Dedifferentiated amniotic fluid mesenchymal stem cell (primary cell): ENCODE data around the gene ZNF423.
"Not testable (repeated sequence)": the region's sequence is repeated elsewhere in the genome, so short reads cannot be mapped to it uniquely, and the experiment has no call there.

ENCODE experiments used
- DNase-seq: peaks from one replicate; pipeline ENCODE4 v3.0.0-alpha.2; 2016; ENCODE audit errors: extremely low spot score

Gene ZNF423

DNA sequence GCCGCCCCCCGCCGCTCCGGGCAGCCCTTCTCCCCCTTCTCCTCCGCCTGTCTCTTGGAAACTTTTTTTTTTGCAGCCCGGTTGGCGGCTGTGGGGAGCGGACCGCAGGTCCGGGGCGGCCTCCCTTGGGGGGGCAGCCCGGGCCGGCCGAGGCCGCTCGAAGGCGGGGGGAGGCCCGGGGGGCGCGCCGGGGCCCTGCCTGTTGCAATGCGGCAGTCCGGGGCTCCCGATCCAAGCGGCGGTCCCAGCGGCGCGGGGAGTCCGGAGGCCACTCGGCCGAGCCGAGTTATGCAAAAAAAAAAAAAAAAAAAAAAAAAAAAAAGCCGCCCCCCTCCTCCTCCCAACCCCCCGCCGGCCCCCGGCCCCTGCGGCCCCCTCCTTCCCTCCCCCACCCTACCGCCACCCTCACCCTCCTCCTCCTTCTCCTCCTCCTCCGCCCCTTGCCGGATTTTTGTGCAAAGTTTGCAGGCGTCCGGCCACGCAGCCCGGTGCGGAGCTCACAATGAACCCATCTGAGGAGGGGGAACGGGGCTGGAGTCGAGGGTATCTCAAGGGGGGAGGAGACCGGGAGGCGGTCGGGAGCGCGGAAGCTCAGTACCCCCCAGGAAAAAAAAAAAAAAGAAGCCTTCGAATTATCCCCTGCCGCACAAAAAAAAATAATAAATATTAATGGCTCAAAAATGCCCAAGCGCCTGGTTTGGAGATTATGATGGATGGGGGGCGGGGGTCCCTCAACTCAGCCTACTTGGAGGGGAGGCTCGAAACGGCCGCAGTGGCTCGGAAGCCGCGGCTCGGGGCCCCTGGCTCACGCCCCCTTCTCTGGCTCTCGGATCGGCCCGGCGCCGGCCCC, at the start of gene ZNF423:
ZNF423 (minus strand) TSS at position 291 of the 850 bp plus-strand sequence. CDS start 338 bp downstream, outside the sequence.
- no peak for DNase-seq

DNA sequence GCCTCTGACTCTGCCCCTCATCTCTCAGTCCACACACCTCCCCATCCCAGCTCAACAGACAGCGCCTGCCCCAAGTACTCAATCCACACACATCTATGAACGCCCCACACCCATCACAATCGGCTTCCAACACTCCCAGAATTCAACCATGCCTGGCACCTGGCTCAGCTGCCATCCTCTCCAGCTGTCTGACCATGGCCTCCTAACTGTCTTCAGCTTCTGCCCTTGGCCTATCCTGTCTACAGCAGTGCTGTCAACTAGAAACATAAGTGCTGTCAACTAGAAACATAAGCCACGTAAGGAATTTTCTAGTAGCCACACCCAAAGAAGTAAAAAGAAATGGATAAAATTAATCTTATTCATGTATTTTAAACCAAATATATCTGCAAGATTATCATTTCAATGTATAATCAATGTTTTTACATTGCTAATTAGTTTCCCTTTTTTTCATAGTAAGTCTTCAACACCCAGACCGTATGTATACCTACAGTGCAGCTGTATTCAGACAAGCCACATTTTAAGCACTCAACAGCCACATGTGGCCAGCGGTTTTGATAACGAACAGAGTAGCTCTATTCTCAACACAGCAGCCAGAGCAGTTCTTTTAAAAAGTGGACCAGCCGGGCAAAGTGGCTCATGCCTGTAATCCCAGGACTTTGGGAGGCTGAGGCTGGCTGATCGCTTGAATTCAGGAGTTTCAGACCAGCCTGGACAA, 48.6 kb upstream of the ZNF423 start:
- DNase-seq, result no peak

DNA sequence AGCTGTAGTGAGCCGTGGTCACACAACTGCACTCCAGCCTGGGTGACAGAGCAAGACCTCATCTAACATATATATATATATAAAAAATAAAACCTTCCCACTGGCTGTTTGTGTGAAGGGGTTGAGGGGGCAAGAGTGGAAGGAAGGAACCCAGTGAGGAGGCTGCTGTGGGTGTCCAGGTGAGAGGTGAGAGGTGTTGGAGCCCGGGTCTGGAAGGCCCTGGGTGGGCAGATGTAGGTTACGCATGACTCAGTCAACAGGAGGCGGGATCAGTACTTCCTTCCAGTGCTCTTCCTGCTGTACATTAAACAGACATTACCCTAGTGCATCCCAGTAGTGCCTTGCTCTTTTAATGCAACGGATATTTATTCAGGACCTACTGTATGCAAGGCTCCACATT, 47.0 kb upstream of the ZNF423 start:
- no peak for DNase-seq

DNA sequence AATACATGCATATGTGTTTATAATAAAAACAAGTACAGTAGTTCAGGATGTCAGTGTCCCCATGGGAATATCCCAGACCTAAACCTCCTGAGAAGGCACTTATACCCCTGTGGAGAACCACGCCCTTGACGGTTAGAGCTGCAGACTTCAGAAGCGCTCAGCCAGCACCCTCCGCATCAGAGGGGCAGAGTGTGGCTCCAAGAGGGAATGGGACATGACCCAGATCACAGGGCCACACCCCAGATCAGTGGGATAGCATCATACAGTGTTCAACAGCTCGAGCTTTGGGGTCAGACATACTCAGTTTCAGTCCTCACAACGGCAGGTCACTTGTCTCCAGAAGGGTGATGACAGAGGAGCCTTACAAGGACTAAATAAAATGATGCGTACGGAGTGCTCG, 45.8 kb upstream of the ZNF423 start:
- DNase-seq, result no peak

DNA sequence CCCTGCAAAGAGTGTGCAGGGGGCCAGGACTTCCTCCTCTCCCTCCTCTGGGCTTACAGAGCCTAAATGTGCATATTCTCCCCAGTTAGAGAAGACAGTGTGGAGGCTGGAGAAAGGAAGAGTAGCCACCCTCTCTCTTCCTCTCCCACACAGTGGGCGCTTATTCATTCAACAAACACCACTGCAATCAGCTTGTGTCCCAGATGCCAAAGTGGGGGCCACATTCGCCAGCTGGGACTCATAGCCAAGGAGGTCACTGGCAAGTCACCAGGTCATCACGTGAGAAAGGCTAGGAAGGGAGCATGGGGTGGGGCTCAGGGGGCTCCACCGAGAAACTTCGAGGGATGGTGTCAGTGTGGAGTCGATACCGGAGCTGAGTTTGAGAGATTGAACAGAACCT, 45.0 kb upstream of the ZNF423 start:
- no peak for DNase-seq

DNA sequence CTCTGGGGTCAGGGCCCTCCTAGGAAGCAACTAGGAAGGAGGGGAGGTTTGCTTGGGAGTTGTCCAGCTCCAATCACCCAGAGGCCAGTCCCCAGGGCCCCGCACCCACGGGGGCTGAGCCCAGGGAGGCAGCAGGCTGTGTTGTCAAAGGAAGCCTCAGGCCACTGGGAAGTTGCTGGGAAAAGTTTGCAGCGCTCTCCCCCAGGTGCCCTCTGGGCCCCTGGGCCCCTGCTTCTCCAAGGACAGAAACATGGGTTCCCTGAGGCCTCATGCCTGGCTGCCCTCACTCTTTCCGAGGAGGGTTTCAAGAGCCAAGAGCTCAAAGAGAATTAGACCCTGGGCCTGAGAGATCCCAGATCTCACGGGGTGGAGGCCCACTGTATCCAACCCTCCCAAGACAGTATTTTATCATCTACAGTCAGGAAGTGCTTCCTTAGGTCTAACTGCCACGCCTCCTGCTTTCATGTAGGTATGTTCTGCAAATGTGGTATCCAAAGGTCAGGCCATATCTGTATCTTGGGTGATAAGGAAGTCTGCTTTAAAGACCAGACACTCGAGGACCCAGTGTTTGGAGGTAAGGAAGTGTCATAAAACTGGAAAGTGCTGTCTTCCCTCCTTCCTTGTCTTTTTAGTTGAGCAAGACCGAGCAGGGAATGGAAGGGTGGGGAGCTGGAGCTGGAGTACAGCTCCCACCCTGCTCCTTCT, 44.2 kb upstream of the ZNF423 start:
- no peak for DNase-seq

DNA sequence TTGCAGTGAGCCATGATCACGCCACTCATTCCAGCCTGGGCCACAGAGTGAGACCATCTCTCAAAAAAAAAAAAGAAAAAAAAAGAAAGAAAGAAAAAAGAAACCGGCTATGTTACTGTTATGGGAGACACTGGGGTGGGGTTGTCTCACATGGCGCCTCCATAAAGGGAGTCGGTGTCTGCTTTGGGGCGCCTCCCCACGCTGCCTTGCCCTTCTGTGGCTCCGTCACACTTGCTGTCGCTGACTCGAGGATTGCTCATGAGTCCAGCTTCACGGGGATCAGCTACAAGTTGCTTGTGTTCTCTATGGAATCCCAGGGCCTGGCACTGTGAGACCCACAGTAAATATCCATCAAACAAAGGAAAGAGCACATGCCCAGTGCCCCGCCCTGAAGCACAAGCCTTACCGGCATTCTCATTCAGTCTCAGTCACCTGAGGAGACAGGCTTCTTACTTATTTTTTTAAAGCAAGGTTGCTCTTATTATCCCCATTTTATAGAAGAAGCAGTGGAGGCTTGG, 40.6 kb upstream of the ZNF423 start:
- DNase-seq, result no peak

DNA sequence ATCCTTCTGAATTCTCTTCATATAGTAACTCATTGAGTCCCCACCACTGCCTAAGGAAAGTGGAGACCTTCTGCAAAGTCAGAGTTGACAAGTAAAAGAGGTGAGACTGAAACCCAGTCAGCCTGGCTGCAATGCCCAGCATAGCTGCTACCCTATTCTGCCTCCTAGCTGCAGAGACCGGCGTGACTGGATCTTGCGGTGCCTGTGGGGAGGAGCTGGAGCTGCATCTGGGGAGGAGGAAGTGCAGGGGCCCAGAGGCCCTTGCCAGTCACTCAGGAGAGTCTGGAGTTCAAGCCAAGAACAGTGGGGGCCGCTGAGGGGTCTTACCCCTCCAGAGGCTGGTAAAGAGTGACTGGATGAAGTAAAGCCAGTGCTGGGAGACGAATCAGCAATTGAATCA, 35.0 kb upstream of the ZNF423 start:
- DNase-seq, result no peak

DNA sequence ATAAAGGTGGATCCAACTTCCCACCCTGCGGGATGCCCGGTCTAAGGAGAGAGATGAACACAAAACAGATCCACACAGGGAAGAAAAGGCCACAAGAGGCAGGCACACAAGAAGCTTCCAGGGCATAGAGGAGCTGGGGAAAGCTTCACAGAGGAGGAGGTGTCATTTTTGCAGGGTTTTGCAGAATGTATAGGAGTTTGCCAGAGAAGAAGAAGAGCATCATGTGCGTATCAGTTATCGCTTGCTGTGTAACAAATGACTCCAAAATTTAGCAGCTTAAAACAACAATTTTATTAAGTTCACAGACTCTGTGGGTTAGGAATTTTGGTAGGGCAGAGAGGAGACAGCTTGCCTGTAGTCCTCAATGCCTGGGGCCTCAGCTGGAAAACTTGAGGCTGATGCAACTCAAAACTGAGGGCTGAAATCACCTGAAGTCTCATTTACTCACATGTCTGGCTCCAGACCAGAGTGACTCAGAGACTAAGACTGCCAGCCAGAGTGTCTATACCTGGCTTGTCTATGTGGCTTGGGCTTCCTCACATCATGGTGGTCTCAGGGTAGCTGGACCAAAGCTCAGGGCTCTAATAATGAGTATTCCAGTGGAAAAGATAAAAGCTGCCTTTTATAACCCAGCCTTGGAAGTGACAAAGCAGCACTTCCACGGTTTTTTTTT, 33.9 kb upstream of the ZNF423 start:
- no peak for DNase-seq

DNA sequence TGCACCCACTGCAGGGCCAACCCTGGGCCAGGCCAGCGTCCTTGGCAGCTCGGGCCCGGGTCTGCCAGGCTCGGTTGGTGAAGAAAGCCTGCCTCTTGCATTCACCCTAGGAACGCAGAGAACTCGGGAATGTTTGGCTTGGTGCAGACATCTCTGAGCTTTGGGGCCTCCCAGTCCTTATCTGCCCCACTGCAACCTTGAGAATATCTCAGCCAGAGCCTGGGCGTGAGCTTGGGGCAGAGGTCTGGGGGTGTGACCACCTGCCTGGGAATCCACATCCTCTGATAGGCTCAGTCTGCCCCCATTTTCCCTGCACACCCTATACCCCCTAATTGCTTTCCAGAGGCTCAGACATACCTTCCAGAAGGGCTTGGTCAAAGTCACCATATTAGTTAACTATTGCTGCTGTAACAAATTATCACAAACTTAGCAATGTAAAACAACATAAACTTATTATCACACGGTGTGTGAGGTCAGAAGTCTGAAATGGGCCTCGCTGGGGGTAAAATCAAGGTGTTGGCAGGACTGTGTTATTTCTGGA, 30.7 kb upstream of the ZNF423 start:
- DNase-seq, result no peak

DNA sequence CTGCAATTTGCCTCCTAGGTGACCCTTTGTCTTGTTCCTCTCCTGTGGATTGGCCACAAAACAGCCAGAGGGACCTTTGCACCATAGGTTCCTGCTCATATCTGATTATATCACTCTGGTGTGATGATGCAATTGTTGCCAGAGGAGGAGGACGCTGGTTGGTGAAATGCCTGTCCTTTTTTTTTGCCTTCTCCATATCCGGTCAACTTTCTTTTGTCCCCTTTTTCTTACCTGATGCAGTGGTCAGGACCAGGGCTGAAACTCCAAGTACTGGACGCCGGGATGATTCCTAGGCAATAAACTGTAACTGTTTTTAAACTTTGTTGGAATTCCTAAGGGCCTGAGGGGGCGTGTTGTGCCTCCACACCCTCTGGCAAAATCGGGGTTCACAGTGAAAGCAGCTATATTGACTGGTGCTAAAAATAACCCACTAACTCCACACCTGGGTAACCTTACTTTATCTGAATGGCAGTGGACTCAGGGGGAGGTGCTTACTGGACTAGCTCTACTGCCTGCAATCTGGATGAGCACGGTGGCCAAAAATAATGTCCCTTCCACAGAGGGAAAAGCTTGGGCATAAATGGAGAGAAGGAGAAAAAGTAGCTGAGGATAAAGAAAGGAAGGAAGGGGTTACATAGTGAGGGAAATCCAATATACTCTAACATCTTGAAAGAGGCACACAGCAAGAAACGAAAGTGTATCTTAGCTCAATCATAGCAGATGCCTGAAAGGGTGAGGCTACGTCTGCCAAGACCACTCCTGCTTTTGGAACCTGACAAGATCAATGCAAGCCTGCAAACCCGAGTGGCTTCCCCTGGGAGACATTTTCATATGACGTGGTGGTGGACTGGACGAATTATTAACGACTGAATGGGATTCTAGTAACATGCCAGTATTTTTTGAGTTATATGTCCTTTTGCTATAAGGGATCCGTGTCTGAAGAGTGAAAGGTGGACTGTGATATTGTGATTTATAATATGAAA, 28.4 kb upstream of the ZNF423 start:
- DNase-seq, result no peak

DNA sequence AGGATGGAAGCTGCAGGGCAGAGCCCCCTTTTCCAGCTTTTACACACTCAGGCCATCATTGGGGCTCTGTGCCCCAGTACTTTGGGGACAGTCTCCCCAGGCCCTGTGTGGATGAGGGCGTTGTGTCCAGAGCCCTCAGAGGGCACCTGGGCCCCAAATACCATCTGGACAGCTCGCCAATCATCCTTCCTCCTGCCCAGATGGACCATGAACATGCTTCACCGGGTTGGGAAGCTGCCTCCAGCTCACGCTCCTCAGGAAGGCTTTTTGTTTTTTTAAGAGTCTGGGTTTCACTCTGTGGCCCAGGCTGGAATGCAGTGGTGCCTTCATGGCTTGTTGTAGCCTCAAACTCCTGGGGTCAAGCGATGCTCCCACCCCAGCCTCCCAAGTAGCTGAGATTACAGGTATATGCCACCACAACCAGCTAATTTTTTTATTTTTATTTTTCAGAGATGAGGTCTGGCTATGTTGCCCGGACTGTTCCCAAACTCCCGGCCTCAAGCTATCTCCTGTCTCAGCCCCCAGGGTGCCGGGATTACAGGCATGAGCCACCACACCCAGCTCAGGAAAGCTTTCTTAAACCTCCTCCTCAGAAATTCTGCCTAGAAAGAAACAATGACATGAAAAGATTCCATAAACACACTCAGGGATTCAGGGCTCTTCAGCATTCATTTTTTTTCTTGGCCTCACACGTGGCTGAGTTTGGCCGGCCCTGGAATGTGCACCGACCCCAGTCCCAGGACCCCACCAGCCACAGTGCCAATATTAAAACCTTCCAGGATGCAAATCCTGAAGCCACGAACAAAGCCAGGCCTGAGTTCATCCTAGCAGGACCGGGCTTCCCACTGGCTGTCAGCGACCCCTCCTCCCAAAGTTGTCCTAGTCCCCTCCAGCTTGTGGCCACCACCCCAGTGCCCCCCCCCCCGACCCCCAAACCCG, 27.4 kb upstream of the ZNF423 start:
- DNase-seq, result no peak

DNA sequence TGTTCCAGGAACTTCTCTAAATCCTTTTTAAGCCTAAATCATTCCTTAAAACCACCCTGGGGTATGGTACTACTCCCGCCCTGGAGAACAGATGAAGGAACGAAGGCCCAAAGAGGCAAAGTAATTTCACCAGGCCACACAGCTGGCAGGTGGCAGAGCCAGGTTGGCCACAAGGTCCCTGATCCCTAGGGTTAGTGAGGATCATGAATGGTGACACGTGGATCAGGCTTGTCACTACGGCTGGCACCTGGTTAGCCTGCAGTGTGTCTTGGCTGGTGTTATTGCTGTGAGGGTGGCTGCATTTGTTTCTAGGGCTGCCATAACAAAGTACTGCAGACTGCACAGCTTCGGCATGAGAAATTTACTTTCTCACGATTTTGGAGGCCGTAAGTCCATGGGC, 26.0 kb upstream of the ZNF423 start:
- DNase-seq, result no peak

DNA sequence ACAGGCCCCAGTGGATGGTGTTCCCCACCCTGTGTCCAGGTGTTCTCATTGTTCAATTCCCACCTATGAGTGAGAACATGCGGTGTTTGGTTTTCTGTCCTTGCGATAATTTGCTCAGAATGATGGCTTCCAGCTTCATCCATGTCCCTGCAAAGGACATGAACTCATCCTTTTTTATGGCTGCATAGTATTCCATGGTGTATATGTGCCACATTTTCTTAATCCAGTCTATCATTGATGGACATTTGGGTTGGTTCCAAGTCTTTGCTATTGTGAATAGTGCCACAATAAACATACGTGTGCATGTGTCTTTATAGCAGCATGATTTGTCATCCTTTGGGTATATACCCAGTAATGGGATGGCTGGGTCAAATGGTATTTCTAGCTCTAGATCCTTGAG, 22.6 kb upstream of the ZNF423 start:
- not testable (repeated sequence) for DNase-seq

DNA sequence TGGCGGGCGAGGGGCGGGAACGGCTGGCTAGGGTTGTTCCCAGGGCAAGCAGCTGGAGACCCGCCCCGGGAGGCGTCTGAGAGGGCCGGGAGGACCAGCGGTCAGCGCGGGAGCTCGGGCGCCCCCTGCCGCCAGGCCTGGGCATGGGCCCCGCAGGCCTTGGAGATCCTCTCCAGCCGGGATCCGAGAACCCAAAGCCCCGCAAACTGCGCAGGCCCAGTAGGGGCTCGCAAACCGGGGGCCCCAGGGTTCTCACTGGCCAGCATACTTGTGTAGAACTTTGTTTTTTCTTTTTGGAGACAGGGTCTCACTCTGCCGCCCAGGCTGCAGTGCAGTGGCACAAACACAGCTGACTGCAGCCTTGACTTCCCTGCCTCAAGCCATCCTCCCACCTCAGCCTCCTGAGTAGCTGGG, 20.8 kb upstream of the ZNF423 start:
- DNase-seq, result no peak

DNA sequence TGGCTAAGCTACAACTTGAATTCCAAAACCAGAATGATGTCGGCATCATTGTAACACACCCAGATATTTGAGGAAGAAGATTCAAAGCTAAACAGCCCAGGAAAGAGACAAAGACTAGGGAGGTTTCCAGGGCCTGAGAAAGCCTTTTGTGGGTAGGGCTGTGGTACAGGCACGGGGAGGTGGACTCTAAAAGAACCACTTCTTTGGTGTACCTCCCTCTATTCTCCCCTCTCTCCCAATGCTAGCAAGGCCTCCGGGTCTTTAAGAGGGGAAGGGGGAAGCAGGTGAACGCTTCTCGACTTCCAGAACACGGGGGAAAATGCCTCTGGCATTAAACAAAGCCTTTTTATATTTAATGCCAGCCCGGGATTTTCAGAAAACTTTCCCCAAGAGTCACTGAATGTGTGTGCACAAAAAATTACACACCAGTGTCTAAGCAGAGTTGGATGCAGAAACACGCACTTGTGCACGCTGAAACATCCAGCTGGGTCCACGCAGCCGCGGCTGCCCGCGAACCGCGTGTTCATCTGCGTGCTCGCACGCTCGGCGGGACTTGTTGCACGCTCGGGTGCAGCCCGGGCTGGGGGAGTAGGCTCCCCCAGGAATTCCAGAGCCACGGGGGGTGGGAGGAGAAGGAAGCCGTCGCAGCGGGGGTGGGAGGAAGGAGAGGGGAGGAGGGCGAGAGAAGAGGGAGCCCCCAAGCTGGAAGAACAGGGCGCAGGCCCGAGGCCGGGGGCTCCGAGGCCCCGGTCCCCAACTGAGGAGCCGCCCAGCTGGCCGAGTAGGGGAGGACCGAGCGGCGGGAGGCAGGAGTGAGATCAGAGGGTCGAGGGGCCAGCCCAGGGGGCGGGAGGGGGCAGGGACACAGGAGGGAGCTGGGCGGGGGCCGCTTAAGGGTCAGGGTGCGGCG, 20.1 kb upstream of the ZNF423 start:
- DNase-seq, result no peak

DNA sequence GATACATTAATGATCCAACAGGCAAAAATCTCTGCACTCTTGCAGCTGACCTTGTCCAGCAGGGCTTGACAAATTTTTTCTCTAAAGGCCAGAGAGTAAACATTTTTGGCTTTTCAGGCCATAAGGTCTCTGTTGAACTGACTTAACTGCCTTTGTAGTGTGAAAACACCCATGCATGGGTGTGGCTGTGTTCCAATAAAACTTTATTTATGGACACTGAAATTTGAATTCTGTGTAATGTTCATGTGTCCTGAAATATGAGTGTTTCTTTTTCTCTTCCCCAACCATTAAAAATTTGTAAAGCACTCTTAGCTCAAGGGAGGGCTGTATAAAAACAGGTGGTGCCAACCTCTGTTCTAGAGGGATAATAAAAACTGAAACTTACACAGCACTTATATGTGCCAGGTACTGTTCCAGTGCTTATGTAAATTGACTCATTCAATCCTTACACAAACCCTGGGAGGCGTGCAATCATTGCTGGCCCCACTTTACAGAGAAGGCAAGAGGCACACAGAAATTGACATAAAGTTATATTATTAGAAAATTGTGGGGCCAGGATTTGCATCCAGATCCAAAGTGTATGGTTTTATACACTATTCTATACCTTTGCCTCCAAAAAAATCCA, 18.8 kb upstream of the ZNF423 start:
- no peak for DNase-seq

DNA sequence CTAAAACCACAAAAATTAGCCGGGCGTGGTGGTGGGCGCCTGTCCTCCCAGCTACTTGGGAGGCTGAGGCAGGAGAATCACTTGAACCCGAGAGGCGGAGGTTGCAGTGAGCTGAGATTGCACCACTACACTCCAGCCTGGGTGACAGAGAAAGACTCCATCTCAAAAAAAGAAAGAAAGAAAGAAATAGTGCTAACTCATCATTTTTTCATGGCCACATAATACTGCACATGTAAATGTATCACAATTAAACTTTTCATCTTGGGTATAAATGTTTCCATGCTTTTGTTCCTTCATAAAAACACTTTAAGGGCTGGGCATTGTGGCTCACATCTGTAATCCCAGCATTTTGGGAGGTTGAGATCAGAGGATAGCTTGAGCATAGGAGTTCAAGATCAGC, 15.9 kb upstream of the ZNF423 start:
- DNase-seq, result not testable (repeated sequence)
